Endothelial cell of umbilical vein (primary cell): ENCODE results near the gene FOS. TPM values are rescaled to one million over a fixed set of nuclear protein-coding genes. Genes with fewer than 3 reads are reported as not detected.
A peak's percentile ranks its signal among the peaks of the same experiment; 100 is the strongest.

Experiments used
- BruUV-seq: library from RNA; stranded (reverse); fragments of 400-500 nt; replicated peaks from 2 replicates; lab custom pipeline; 2021; lab: Mats Ljungman, UMichigan
- CTCF ChIA-PET: fragments of 300-600, 350-600 bp; sonication (Branson Sonifier 250); formaldehyde crosslinking; loops from one replicate; lab custom pipeline; 2021; ENCODE audit warnings: antibody characterized with exemption, inconsistent platforms; lab: Charles Lee
- POLR2A ChIA-PET: fragments of 300-600, 350-600 bp; sonication (Branson Sonifier 250); formaldehyde crosslinking; loops from one replicate; lab custom pipeline; 2021; ENCODE audit warnings: antibody characterized with exemption, inconsistent platforms; lab: Charles Lee
- DNase-seq: peaks from one replicate; pipeline ENCODE4 v3.0.0-alpha.2; 2011; ENCODE audit warnings: low read depth, low spot score
- FAIRE-seq: peaks from 2 replicates; lab custom pipeline; 2011; peaks lifted over from hg19 to GRCh38; lab: Jason Lieb, UNC
- H2AFZ ChIP-seq: 2 replicates; pipeline ENCODE4 v1.6.0; 2012; ENCODE audit warnings: low read depth, low read length, control low read depth, inconsistent platforms
- H3K27ac ChIP-seq: 2 replicates; pipeline ENCODE4 v1.5.1; 2011; ENCODE audit warnings: low read depth, mild to moderate bottlenecking, control low read depth, low read length, moderate library complexity; ENCODE audit not compliant: insufficient read depth
- H3K27me3 ChIP-seq, 2 experiments: 2 replicates each; pipeline versions ENCODE4 v1.6.0 to v1.6.1; 2011; ENCODE audit warnings: low read length in 2 of 2, mixed read lengths in 1 of 2; ENCODE audit not compliant: control insufficient read depth in 2 of 2, insufficient read depth in 2 of 2
- H3K36me3 ChIP-seq, 2 experiments: 2 replicates in 1 of 2; 3 replicates in 1 of 2; pipeline ENCODE4 v1.5.1; 2011; ENCODE audit warnings: low read length in 2 of 2, mild to moderate bottlenecking in 1 of 2, moderate library complexity in 1 of 2; ENCODE audit not compliant: control insufficient read depth in 2 of 2, insufficient read depth in 2 of 2; ENCODE audit errors: extremely low read depth in 1 of 2
- H3K4me1 ChIP-seq: 3 replicates; pipeline ENCODE4 v1.5.1; 2011; ENCODE audit warnings: mild to moderate bottlenecking, low read length; ENCODE audit not compliant: control insufficient read depth, insufficient read depth; ENCODE audit errors: extremely low read depth
- H3K4me2 ChIP-seq: 2 replicates; pipeline ENCODE4 v1.6.1; 2011; ENCODE audit warnings: low read length, control low read depth, mixed read lengths; ENCODE audit not compliant: insufficient read depth
- H3K4me3 ChIP-seq, 3 experiments: fragments of 200-600 bp in 1 of 3; sonication (generic), shearing (Covaris generic) in 1 of 3; replicated peaks in 1 of 3; 2 replicates each; pipeline ENCODE4 v1.5.1; 2011 to 2016; ENCODE audit warnings: control low read depth in 3 of 3, low read length in 3 of 3, mild to moderate bottlenecking in 2 of 3, inconsistent platforms in 1 of 3, low read depth in 1 of 3, moderate library complexity in 1 of 3; ENCODE audit not compliant: insufficient read depth in 1 of 3
- H3K79me2 ChIP-seq: 2 replicates; pipeline ENCODE4 v1.6.0; 2012; ENCODE audit warnings: low read length, inconsistent platforms; ENCODE audit not compliant: control insufficient read depth, insufficient read depth
- H3K9ac ChIP-seq: replicated peaks from 2 replicates; pipeline ENCODE3; 2011; ENCODE audit warnings: low read length, control low read depth; ENCODE audit not compliant: insufficient read depth; ENCODE audit errors: extremely low read depth
- H3K9me1 ChIP-seq: replicated peaks from 3 replicates; pipeline ENCODE4 v1.6.0; 2011; ENCODE audit warnings: mild to moderate bottlenecking, low read length; ENCODE audit not compliant: control insufficient read depth, insufficient read depth; ENCODE audit errors: extremely low read depth
- H3K9me3 ChIP-seq: replicated peaks from 2 replicates; pipeline ENCODE4 v1.5.1; 2012; ENCODE audit warnings: low read length, inconsistent platforms; ENCODE audit not compliant: control insufficient read depth, insufficient read depth
- H4K20me1 ChIP-seq: replicated peaks from 2 replicates; pipeline ENCODE3; 2011; ENCODE audit warnings: mild to moderate bottlenecking, low read length; ENCODE audit not compliant: control insufficient read depth, insufficient read depth; ENCODE audit errors: extremely low read depth
- CTCF ChIP-seq, 2 donors: IDR thresholded peaks; 1 replicate in 1 of 2; 2 replicates in 1 of 2; pipeline ENCODE4 v1.5.1; 2011; ENCODE audit warnings: low read length in 2 of 2, mild to moderate bottlenecking in 2 of 2, moderate library complexity in 2 of 2, control low read depth in 1 of 2, inconsistent platforms in 1 of 2, low read depth in 1 of 2; ENCODE audit not compliant: insufficient read depth in 1 of 2; ENCODE audit errors: extremely low read depth in 1 of 2
- EZH2 ChIP-seq: IDR thresholded peaks from 2 replicates; pipeline ENCODE4 v1.6.1; 2012; ENCODE audit warnings: borderline replicate concordance, low read depth, mild to moderate bottlenecking, moderate library complexity, low read length, inconsistent platforms; ENCODE audit not compliant: severe bottlenecking
- FOS ChIP-seq: IDR thresholded peaks from 2 replicates; pipeline ENCODE4 v1.6.1; 2011; ENCODE audit warnings: mild to moderate bottlenecking, low read length, moderate library complexity, borderline replicate concordance; ENCODE audit not compliant: insufficient read depth
- GATA2 ChIP-seq: IDR thresholded peaks from 2 replicates; pipeline ENCODE4 v1.7.0; 2011; ENCODE audit warnings: low read depth, mild to moderate bottlenecking, moderate library complexity, mixed read lengths, low read length; ENCODE audit not compliant: insufficient read length, insufficient read depth
- JUN ChIP-seq: IDR thresholded peaks from 2 replicates; pipeline ENCODE4 v1.6.1; 2011; ENCODE audit warnings: borderline replicate concordance, low read depth; ENCODE audit not compliant: insufficient read length, insufficient read depth
- MAX ChIP-seq: IDR thresholded peaks from 2 replicates; pipeline ENCODE4 v1.6.1; 2011; ENCODE audit not compliant: insufficient read depth, insufficient read length
- MYC ChIP-seq: IDR thresholded peaks from one replicate; pipeline ENCODE4 v1.6.1; 2011; ENCODE audit warnings: mild to moderate bottlenecking, low read depth, low read length
- POLR2A ChIP-seq: IDR thresholded peaks from 2 replicates; pipeline ENCODE4 v1.6.1; 2012; ENCODE audit warnings: low read depth, mild to moderate bottlenecking, control low read depth, low read length
- POLR2AphosphoS5 ChIP-seq: IDR thresholded peaks from 2 replicates; pipeline ENCODE4 v1.6.1; 2012; ENCODE audit warnings: low read depth, mild to moderate bottlenecking, control low read depth, low read length, moderate library complexity; ENCODE audit not compliant: insufficient read depth
- dilution Hi-C: fragments of 300-500 bp; cut with MboI; formaldehyde crosslinking; loops from one replicate; pipeline ENCODE4 v1.15.0; 2019; ENCODE audit warnings: low sequenced_read_pairs; ENCODE audit not compliant: extremely low pct_ligation_motif_present
- intact Hi-C: fragments of 100-400 bp; cut with micrococcal nuclease; formaldehyde crosslinking; loops from one replicate; pipeline ENCODE4 v1.10.0; 2022
- polyA plus RNA-seq, 4 experiments: library from polyadenylated mRNA; depleted of rRNA in 3 of 4; stranded (reverse) in 3 of 4; unstranded in 1 of 4; fragments of >200 nt; gene quantifications; 2 replicates each; pipeline versions ENCODE4 v1.2.1 to v1.2.3, GENCODE V29; 2011 to 2012; ENCODE audit warnings: missing spikeins in 1 of 4
- total RNA-seq: library from RNA; stranded (reverse); gene quantifications from 2 replicates; pipeline ENCODE4 v1.2.3, GENCODE V29; 2021

Gene FOS
- total and polyA plus RNA-seq, 2 donors (not counting 3 experiments of a cell fraction or from before 2014, with no cell fraction given) = 9.2 to 41.6 TPM

GRCh38 chr14:75254901-75255584 lies 23.6 kb upstream of the FOS start:
- dilution Hi-C loops (no loop called here), intact Hi-C loops (no loop called here)
- no peak overlapping the region for H3K4me3 ChIP-seq
- no peaks in the 10 kb centered on the region for H3K27me3 ChIP-seq
- no TSS peak for BruUV-seq
- no peaks in the 10 kb centered on the region for H3K79me2 ChIP-seq
- POLR2A ChIA-PET = no interaction called here
- TF ChIP-seq GATA2 = no peak
- no peak for TF ChIP-seq MAX
- no peak for TF ChIP-seq FOS
- no peak for TF ChIP-seq POLR2A
- no peak for TF ChIP-seq MYC
- TF ChIP-seq JUN = no peak
- no peak for TF ChIP-seq EZH2
- no peak for TF ChIP-seq POLR2AphosphoS5
- no peak for TF ChIP-seq CTCF (IDR thresholded peaks at IDR 0.05; ENCODE audit: extremely low read depth in 1 of 2, insufficient read depth in 1 of 2, low read depth in 1 of 2, low read length in 2 of 2)
- no peaks in the 10 kb centered on the region for H3K9me3 ChIP-seq
- H4K20me1 ChIP-seq = no peaks in the 10 kb centered on the region
- no peak overlapping the region for H3K4me2 ChIP-seq
- H3K9me1 ChIP-seq = no peaks in the 10 kb centered on the region
- peaks cover 37% of the 10 kb centered on the region for H3K4me1 ChIP-seq
- FAIRE-seq = peak; percentile 43
- H3K36me3 ChIP-seq = no peaks in the 10 kb centered on the region
- no peak overlapping the region for H3K27ac ChIP-seq
- H2AFZ ChIP-seq = no peak overlapping the region
- CTCF ChIA-PET = interaction anchor here (0.7 to 1.5 kb wide), 2 partner anchors 25 to 47 kb away, joined by 3 read pairs; no protein-coding TSS in a partner anchor
- DNase-seq = no peak
- H3K9ac ChIP-seq = no peak overlapping the region
